ENCODE measurements around the gene CGB3.
A peak's percentile ranks its signal among the peaks of the same experiment; 100 is the strongest.

CGB3 gene

GRCh38 chr19:49014123-49014869 lies 9.8 kb downstream of the CGB3 start:
- no peak overlapping the region for H3K27ac ChIP-seq (ENCODE audit: low read length)
- no CpG with 5 or more reads among the region's 32 CpGs for WGBS (ENCODE audit: insufficient coverage, insufficient read length)
- H3K4me1 ChIP-seq (ENCODE audit: control insufficient read depth, insufficient read depth, low read length) = peaks cover 5% of the 10 kb centered on the region
- DNase-seq (ENCODE audit: low read depth, low spot score) = no peak
- H3K9me3 ChIP-seq (ENCODE audit: control insufficient read depth, insufficient read depth, low read length) = no peaks in the 10 kb centered on the region
- no peaks in the 10 kb centered on the region; the same call in 1 of the 2 replicates for H3K27me3 ChIP-seq (ENCODE audit: control insufficient read depth, insufficient read depth, low read length)
- H3K4me3 ChIP-seq (ENCODE audit: low read length) = no peak overlapping the region
- peaks cover 38% of the 10 kb centered on the region for H3K36me3 ChIP-seq (ENCODE audit: control insufficient read depth, insufficient read depth, low read length)

GRCh38 chr19:49011194-49011593 lies 12.9 kb downstream of the CGB3 start:
- H3K36me3 ChIP-seq (ENCODE audit: control insufficient read depth, insufficient read depth, low read length) = peaks cover 49% of the 10 kb centered on the region
- no peaks in the 10 kb centered on the region for H3K27me3 ChIP-seq (ENCODE audit: control insufficient read depth, insufficient read depth, low read length)
- H3K4me1 ChIP-seq (ENCODE audit: control insufficient read depth, insufficient read depth, low read length) = no peaks in the 10 kb centered on the region
- no peak overlapping the region for H3K4me3 ChIP-seq (ENCODE audit: low read length)
- H3K9me3 ChIP-seq (ENCODE audit: control insufficient read depth, insufficient read depth, low read length) = no peaks in the 10 kb centered on the region
- no CpG with 5 or more reads among the region's 17 CpGs for WGBS (ENCODE audit: insufficient coverage, insufficient read length)
- no peak for DNase-seq (ENCODE audit: low read depth, low spot score)
- no peak overlapping the region for H3K27ac ChIP-seq (ENCODE audit: low read length)

- no peak for DNase-seq (ENCODE audit: low read depth, low spot score)
- H3K36me3 ChIP-seq (ENCODE audit: control insufficient read depth, insufficient read depth, low read length) = peaks cover 49% of the 10 kb centered on the region
- no peak overlapping the region for H3K27ac ChIP-seq (ENCODE audit: low read length)
- no CpG with 5 or more reads among the region's 18 CpGs for WGBS (ENCODE audit: insufficient coverage, insufficient read length)
- no peaks in the 10 kb centered on the region for H3K27me3 ChIP-seq (ENCODE audit: control insufficient read depth, insufficient read depth, low read length)
- no peaks in the 10 kb centered on the region for H3K9me3 ChIP-seq (ENCODE audit: control insufficient read depth, insufficient read depth, low read length)
- no peaks in the 10 kb centered on the region for H3K4me1 ChIP-seq (ENCODE audit: control insufficient read depth, insufficient read depth, low read length)
- no peak overlapping the region for H3K4me3 ChIP-seq (ENCODE audit: low read length)
Observed at GRCh38 chr19:49010453-49010852, 13.7 kb downstream of the CGB3 start.

- Histone ChIP-seq H3K36me3 (ENCODE audit: control insufficient read depth, insufficient read depth, low read length) (peaks cover 47% of the 10 kb centered on the region), H3K27me3 (ENCODE audit: control insufficient read depth, insufficient read depth, low read length) (no peaks in the 10 kb centered on the region), H3K4me3 (ENCODE audit: low read length) (no peak overlapping the region), H3K4me1 (ENCODE audit: control insufficient read depth, insufficient read depth, low read length) (no peaks in the 10 kb centered on the region), H3K27ac (ENCODE audit: low read length) (no peak overlapping the region), H3K9me3 (ENCODE audit: control insufficient read depth, insufficient read depth, low read length) (no peaks in the 10 kb centered on the region)
- no CpG with 5 or more reads among the region's 18 CpGs for WGBS (ENCODE audit: insufficient coverage, insufficient read length)
- no peak for DNase-seq (ENCODE audit: low read depth, low spot score)
Observed at GRCh38 chr19:49009828-49010227, 14.3 kb downstream of the CGB3 start.

GRCh38 chr19:49006905-49007304 lies 17.2 kb downstream of the CGB3 start:
- no peak for DNase-seq (ENCODE audit: low read depth, low spot score)

GRCh38 chr19:49004964-49005614 lies 19.0 kb downstream of the CGB3 start:
- H3K9me3 ChIP-seq (ENCODE audit: control insufficient read depth, insufficient read depth, low read length) = no peaks in the 10 kb centered on the region
- H3K4me1 ChIP-seq (ENCODE audit: control insufficient read depth, insufficient read depth, low read length) = no peaks in the 10 kb centered on the region
- H3K4me3 ChIP-seq (ENCODE audit: low read length) = no peak overlapping the region
- no peaks in the 10 kb centered on the region for H3K27me3 ChIP-seq (ENCODE audit: control insufficient read depth, insufficient read depth, low read length)
- peaks cover 37% of the 10 kb centered on the region for H3K36me3 ChIP-seq (ENCODE audit: control insufficient read depth, insufficient read depth, low read length)
- H3K27ac ChIP-seq (ENCODE audit: low read length) = no peak overlapping the region
- WGBS (ENCODE audit: insufficient coverage, insufficient read length) = no CpG with 5 or more reads among the region's 7 CpGs
- DNase-seq (ENCODE audit: low read depth, low spot score) = no peak

More at GRCh38 chr19:49006905-49007304, 17.2 kb downstream of the CGB3 start:
- Histone ChIP-seq H3K4me1 (ENCODE audit: control insufficient read depth, insufficient read depth, low read length) (no peaks in the 10 kb centered on the region), H3K36me3 (ENCODE audit: control insufficient read depth, insufficient read depth, low read length) (peaks cover 43% of the 10 kb centered on the region), H3K27me3 (ENCODE audit: control insufficient read depth, insufficient read depth, low read length) (no peaks in the 10 kb centered on the region), H3K27ac (ENCODE audit: low read length) (no peak overlapping the region), H3K4me3 (ENCODE audit: low read length) (no peak overlapping the region), H3K9me3 (ENCODE audit: control insufficient read depth, insufficient read depth, low read length) (no peaks in the 10 kb centered on the region)
- WGBS (ENCODE audit: insufficient coverage, insufficient read length) = no CpG with 5 or more reads among the region's 22 CpGs

GRCh38 chr19:49004133-49004532 lies 20.0 kb downstream of the CGB3 start:
- DNase-seq (ENCODE audit: low read depth, low spot score) = no peak
- no CpG with 5 or more reads among the region's 15 CpGs for WGBS (ENCODE audit: insufficient coverage, insufficient read length)
- Histone ChIP-seq H3K4me3 (ENCODE audit: low read length) (no peak overlapping the region), H3K9me3 (ENCODE audit: control insufficient read depth, insufficient read depth, low read length) (no peaks in the 10 kb centered on the region), H3K36me3 (ENCODE audit: control insufficient read depth, insufficient read depth, low read length) (peaks cover 29% of the 10 kb centered on the region), H3K27me3 (ENCODE audit: control insufficient read depth, insufficient read depth, low read length) (no peaks in the 10 kb centered on the region), H3K27ac (ENCODE audit: low read length) (no peak overlapping the region), H3K4me1 (ENCODE audit: control insufficient read depth, insufficient read depth, low read length) (no peaks in the 10 kb centered on the region)

GRCh38 chr19:48999481-49000325 lies 24.4 kb downstream of the CGB3 start:
- DNase-seq (ENCODE audit: low read depth, low spot score) = peak; percentile 85
- no CpG with 5 or more reads among the region's 16 CpGs for WGBS (ENCODE audit: insufficient coverage, insufficient read length)
- Histone ChIP-seq H3K27ac (ENCODE audit: low read length) (no peak overlapping the region), H3K27me3 (ENCODE audit: control insufficient read depth, insufficient read depth, low read length) (no peaks in the 10 kb centered on the region), H3K4me3 (ENCODE audit: low read length) (no peak overlapping the region), H3K4me1 (ENCODE audit: control insufficient read depth, insufficient read depth, low read length) (no peaks in the 10 kb centered on the region), H3K9me3 (ENCODE audit: control insufficient read depth, insufficient read depth, low read length) (no peaks in the 10 kb centered on the region), H3K36me3 (ENCODE audit: control insufficient read depth, insufficient read depth, low read length) (peaks cover 10% of the 10 kb centered on the region)

GRCh38 chr19:48997972-48998371 lies 26.2 kb downstream of the CGB3 start:
- Histone ChIP-seq H3K4me3 (ENCODE audit: low read length) (no peak overlapping the region), H3K4me1 (ENCODE audit: control insufficient read depth, insufficient read depth, low read length) (peaks cover 1% of the 10 kb centered on the region; the same call in 1 of the 2 replicates), H3K27ac (ENCODE audit: low read length) (no peak overlapping the region), H3K9me3 (ENCODE audit: control insufficient read depth, insufficient read depth, low read length) (no peaks in the 10 kb centered on the region), H3K27me3 (ENCODE audit: control insufficient read depth, insufficient read depth, low read length) (no peaks in the 10 kb centered on the region), H3K36me3 (ENCODE audit: control insufficient read depth, insufficient read depth, low read length) (peaks cover 1% of the 10 kb centered on the region; the same call in 1 of the 2 replicates)
- no CpG with 5 or more reads among the region's 5 CpGs for WGBS (ENCODE audit: insufficient coverage, insufficient read length)
- DNase-seq (ENCODE audit: low read depth, low spot score) = no peak

- Histone ChIP-seq H3K27ac (ENCODE audit: low read length) (no peak overlapping the region), H3K9me3 (ENCODE audit: control insufficient read depth, insufficient read depth, low read length) (no peaks in the 10 kb centered on the region)
- WGBS (ENCODE audit: insufficient coverage, insufficient read length) = no CpG with 5 or more reads among the region's 13 CpGs
Observed at GRCh38 chr19:48994035-48994386, 30.1 kb downstream of the CGB3 start.

More at GRCh38 chr19:48994035-48994386, 30.1 kb downstream of the CGB3 start:
- Histone ChIP-seq H3K27me3 (ENCODE audit: control insufficient read depth, insufficient read depth, low read length) (no peaks in the 10 kb centered on the region), H3K36me3 (ENCODE audit: control insufficient read depth, insufficient read depth, low read length) (no peaks in the 10 kb centered on the region; the same call in 1 of the 2 replicates), H3K4me1 (ENCODE audit: control insufficient read depth, insufficient read depth, low read length) (peaks cover 1% of the 10 kb centered on the region; the same call in 1 of the 2 replicates), H3K4me3 (ENCODE audit: low read length) (peak overlapping the region; percentile 78)
- DNase-seq (ENCODE audit: low read depth, low spot score) = no peak

Measured in iPS DF 6.9 (cell line).